GM18873 (cell line): ENCODE data around the gene CHCHD3.

Experiments used
- ATAC-seq: cut with Tn5 transposase; IDR thresholded peaks from one replicate; pipeline ENCODE4 v1.9.1; 2021; ENCODE audit warnings: mild to moderate bottlenecking, moderate library complexity, moderate number of reproducible peaks; ENCODE audit not compliant: unreplicated experiment, low FRiP score

The CHCHD3 gene

GRCh38 chr7:132838313-132838712 is 243.6 kb downstream of the CHCHD3 start:
- no peak for ATAC-seq

GRCh38 chr7:132837529-132837928 is 244.4 kb downstream of the CHCHD3 start:
- ATAC-seq, result no peak

- ATAC-seq, result no peak
Measured at GRCh38 chr7:132836746-132837145, 245.1 kb downstream of the CHCHD3 start.

GRCh38 chr7:132830941-132831340 is 250.9 kb downstream of the CHCHD3 start:
- no peak for ATAC-seq

GRCh38 chr7:132828502-132828901 is 253.4 kb downstream of the CHCHD3 start:
- ATAC-seq, result no peak

GRCh38 chr7:132825932-132826835 is 255.7 kb downstream of the CHCHD3 start:
- ATAC-seq, result no peak

- ATAC-seq, result no peak
Measured at GRCh38 chr7:132825222-132825621, 256.7 kb downstream of the CHCHD3 start.

GRCh38 chr7:132819648-132820047 is 262.2 kb downstream of the CHCHD3 start:
- no peak for ATAC-seq

GRCh38 chr7:132817949-132818348 is 263.9 kb downstream of the CHCHD3 start:
- no peak for ATAC-seq

GRCh38 chr7:132815696-132816311 is 266.1 kb downstream of the CHCHD3 start:
- ATAC-seq, result no peak

GRCh38 chr7:132815130-132815529 is 266.8 kb downstream of the CHCHD3 start:
- no peak for ATAC-seq

- no peak for ATAC-seq
Measured at GRCh38 chr7:132810561-132810960, 271.3 kb downstream of the CHCHD3 start.

GRCh38 chr7:132806834-132807233 is 275.1 kb downstream of the CHCHD3 start:
- ATAC-seq, result no peak

- no peak for ATAC-seq
Measured at GRCh38 chr7:132805766-132806165, 276.1 kb downstream of the CHCHD3 start.

GRCh38 chr7:132804849-132805485 is 276.9 kb downstream of the CHCHD3 start:
- ATAC-seq, result no peak

GRCh38 chr7:132800522-132800921 is 281.4 kb downstream of the CHCHD3 start:
- no peak for ATAC-seq

GRCh38 chr7:132799081-132799413 is 282.8 kb downstream of the CHCHD3 start:
- ATAC-seq, result no peak

- no peak for ATAC-seq
Measured at GRCh38 chr7:132797152-132797551, 284.7 kb downstream of the CHCHD3 start.

- ATAC-seq, result no peak
Measured at GRCh38 chr7:132793474-132793873, 288.4 kb downstream of the CHCHD3 start.

- ATAC-seq, result no peak
Measured at GRCh38 chr7:132791036-132791435, 290.9 kb downstream of the CHCHD3 start.

GRCh38 chr7:132790104-132790503 is 291.8 kb downstream of the CHCHD3 start:
- ATAC-seq, result no peak
